Skin of body (tissue), 2 donors: ENCODE measurements around the gene MIEF1. TPM values are rescaled to one million over a fixed set of nuclear protein-coding genes. Genes with fewer than 3 reads are reported as not detected.

Source experiments
- DNase-seq: peaks from one replicate; lab custom pipeline; 2025; lab: John Stamatoyannopoulos, UW
- total RNA-seq: library from RNA; depleted of rRNA; stranded (reverse); fragments of >200 nt; gene quantifications from one replicate; pipeline ENCODE4 v1.2.3, GENCODE V29; 2014

Gene MIEF1
- total RNA-seq, 1 donor from 2014 or later, result 10.7 TPM

DNA sequence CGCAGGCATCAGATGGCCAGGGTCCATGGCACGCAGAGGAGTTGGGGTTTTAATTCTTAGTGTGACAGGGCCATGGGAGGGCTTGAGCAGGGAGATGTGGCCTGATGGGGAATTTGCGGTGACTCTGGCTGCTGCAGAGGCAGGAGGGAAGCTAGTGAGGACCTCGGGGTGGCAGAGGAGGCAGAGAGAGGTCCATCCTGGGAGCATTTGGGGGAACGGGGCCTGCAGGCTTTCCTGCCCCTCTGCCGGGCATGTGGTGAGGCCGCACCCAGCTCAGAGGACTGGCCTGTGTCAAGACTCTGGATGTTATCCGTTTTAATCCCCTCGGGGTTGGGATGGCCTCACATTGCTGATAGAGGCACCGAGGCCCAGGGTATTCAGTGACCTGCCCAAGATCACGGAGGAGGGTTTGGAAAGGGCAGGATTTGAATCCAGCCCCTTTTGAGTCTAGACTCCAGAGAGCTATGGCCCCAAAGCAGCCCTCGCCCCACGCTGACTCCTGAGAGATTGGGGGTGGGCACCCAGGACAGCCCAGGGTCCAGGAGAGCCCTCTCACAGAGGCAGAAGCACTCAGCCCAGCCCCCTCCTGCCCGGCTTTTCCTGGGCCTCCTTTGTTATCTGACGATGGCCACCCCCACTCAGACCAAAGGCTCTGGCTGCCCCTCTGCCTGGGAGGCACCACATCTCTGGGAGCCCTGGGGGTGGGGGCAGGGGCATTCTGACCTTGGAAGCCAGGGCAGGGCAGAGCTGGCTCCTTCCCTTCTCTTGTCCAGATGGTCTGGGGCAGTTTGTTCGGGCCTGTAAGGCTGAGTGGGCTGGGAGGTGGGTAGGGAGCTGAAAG, 31.4 kb upstream of the MIEF1 start:
- DNase-seq, result no peak

DNA sequence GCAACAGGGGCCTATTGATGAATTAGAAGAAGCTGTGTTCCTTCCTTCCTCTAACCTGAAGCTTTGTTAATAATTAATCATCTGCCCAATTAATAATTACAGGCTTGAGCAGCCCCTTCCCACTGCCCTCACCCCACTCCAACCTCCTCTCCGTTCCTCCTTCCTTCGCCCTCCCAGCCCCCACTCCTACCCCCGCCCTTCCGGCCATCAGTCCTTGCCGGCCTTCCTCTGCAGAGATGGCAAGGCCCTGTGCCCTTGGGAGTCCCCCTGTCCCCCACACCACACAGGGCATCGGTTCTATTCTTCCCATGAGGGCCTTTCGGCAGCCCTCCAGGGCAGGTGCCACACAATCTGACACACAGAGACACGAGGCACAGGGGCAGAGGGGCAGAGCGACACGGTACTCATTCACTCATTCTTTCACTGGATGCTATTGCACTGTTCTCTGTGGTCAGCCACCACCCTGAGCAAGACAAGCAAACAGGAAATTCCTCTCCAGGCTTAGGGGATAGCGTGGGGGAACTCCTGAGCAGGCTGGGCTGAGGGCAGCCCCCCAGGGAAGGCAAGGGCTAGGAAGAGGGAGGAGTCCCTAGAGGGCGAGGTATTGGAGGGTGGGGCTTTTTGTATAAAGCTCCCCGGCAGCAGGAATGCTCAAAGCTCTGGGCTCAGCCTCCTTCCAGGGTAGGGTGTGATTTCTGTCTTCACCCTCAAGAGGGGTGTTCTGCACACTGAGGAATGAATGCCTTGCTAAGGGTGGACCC, 30.5 kb upstream of the MIEF1 start:
- no peak for DNase-seq

DNA sequence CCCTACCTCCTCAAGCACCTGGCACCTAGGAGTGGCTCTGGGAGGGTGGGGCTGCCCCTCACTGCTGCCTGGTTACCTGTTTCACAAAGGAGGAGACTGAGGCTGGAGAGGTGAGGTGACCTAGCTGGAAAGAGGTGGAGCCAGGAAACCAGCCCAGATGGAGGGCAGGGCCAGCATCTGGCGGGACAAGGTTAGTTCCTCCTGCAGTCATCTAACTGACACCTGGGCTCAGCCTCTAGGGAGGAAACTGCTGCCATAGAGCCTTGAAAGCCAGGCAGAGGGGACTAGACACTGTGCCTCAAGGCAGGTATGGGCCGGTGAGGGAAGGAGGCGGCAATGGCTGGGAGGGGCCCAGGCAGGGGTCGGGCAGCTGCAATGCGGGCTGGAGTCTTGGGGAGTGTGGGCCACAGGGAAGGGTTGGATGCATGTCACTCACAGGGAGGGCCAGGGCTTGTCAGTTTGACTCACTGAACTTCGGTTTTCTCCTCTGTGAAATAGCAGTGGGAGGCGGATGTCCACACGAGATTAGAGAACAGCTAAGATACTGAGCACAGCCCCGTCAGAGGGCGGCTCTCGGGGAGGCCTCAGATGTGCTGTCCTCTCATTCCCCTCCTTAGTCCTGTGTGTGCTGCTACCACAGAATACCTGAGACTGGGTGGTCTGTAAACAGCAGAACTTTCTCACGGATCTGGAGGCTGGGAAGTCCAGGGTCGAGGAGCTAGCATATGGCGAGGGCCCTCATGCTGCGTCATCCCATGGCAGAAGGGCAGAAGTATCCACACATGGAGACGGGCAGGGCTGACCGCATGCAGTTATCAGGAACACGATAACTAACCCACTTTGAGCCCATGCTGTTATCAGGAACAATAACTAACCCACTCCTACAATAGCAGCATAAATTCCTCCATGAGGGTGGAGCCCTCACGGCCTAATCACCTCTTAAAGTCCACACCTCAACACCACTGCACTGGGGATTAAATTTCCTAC, 29.2 kb upstream of the MIEF1 start:
- no peak for DNase-seq

DNA sequence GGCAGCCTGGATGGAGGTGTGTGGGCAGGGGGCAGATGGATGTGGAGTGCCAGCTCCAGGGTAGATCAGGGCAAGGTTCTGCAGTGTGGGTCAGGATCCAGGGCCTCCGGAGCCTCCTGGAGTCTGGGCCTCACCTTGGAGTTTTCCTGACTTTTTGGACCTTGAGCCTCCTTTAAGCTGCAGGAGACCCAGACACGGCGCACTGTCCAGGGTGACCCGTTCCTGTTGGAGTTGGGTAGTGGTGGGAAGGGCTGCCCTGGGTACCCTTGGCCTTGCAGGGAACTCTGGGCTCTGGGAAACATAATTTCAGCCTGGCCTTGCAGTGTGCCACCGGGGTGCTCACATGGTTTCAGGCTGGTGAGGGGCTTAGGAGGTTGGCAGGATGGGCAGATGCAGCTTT, 28.2 kb upstream of the MIEF1 start:
- DNase-seq, result no peak

DNA sequence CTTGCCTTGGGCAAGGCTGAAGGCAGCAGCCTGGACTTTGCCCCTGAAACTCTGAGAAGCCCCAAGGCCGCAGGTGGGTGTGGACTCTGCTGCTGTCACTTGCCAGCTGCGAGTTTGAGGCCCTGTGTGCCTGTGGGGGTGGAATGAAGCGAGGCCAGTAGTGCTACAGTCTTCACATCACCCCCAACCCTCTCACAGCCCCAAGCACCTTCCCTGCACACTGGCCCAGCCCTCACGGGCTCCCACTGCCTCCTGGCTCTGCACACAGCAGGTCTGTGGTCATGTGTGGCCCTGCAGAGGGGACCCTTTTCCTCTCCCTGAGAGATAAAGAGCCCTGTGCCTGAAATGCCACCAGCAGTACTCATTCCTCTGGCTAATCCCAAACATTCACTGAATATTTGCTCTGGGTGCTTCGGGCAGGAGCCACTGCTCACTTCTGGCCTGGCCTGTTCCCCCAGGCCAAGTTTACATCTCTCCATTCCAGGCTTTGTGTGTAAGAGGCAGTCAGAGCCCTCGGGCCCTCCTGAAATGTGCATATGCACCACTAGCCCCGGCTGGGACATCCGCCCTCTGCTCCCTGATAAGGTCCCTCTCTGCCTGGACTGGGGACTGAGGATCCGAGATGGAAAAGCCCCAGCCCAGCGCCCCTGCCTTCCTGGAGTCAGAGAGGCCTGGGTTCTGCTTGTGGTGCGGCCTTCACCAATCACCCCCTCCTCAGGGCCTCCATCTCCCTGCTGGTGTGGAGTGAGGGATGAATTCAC, 27.6 kb upstream of the MIEF1 start:
- no peak for DNase-seq

DNA sequence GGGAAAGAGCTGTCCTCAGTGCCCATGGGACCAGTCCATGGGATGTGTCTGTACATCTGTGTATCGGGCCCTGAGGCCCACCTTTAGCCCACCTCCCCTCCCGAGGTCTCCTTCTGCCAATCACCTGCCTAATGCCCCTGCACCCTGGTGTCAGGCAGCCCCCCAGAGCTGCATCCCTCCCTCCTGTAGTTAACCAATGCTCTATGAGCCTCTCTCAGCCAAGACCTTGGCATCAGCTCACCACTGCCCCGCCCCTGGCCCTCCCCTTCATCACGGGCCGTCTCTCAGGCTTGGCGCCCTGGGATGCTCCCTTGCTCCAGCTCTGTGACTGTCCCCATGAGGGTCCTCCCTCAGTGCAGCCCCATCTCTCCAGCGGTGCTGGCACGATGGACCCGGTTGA, 26.8 kb upstream of the MIEF1 start:
- DNase-seq, result no peak

DNA sequence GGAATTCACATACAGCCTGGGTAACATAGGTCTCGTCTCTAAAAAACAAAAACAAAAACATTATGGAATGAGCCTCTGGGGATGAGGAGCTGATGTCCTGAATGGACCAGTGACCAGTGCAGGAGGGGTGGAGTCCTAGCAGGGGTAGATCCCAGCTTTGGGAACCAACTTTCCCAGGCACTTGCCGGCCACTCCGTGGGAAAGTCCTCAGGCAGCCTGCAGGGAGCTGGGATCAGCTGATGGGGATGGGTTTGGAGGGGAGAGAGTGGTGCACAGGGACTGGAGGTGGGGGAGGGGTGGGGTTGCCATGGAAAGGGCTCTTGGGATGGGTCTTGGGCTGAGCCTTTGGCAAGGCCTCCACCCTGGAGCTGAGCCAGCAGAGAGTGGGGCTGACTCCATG, 26.2 kb upstream of the MIEF1 start:
- DNase-seq, result no peak

DNA sequence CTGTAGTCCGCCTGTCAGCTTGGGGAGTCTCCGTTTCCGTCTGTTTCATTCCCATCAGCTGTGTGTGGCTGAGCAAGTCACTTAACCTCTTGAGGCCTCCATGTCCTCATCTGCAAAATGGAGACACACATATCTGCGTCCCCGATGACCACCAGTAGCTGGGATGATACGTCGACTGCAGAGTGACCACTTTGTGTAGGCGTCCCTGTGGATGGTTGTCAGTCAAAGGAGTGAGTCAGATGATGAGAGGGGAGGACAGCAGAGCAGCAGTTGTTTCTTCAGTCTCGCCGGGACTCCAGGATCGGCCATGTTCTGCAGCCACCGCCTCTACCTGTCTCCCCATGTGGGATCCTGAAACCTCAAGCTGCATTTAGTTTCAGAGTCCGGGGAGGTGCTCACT, 25.4 kb upstream of the MIEF1 start:
- DNase-seq, result no peak

DNA sequence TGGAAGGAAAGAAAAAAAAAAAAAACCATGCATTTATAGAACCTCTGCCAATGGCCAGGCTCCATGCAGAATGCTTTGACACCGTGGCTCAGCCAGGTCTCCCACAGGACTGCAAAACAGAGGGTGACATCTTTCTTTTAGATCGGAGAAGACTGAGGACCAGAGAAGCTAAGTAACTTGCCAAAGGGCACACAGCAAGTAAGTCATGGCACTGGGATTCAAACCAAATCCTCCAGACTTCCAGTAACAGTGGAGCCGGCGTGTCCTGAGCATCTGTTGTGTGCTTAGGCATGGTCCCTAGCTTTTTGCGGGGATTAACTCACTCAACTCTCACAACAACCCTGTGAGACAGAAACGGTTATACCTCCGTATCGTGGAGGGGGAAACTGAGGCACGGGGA, 24.5 kb upstream of the MIEF1 start:
- DNase-seq, result no peak

DNA sequence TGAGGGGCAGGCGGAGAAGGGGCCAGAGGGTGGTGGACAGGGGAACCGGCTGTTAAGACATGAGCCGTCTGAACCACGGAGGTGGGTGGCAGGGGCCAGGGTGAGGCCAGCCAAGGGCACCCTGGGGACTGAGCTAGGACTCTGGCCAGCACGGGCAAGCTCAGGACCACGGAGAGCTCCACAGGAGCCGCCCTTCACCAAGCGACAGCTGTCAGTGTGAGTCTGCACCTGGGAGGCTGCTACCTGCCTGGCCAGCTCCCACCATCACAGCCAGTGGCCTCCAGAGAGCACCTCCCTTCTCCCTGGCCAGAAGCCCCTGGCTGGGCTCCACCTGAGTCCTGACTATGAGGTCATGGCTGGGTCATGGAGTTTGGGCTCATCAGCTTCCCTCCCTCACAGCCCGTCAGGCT, 23.6 kb upstream of the MIEF1 start:
- no peak for DNase-seq

DNA sequence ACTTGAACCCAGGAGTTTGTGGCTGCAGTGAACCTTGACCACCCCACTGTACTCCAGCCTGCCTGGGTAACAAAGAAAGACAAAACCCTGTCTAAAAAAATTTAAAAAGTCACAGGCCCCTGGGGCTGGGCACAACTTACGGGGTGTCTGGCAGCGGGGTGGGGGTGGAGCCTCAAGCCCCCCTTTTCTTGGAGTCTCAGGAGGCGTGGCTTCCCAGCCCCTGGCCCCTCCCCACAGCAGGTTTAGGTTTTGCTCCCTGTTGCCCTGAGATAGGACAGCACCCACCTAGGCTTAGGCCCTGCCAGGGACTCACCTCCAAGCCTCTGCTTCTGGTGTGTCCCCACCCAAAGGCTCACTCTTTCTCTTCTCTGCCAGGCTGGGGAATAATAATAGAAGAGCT, 22.8 kb upstream of the MIEF1 start:
- no peak for DNase-seq

DNA sequence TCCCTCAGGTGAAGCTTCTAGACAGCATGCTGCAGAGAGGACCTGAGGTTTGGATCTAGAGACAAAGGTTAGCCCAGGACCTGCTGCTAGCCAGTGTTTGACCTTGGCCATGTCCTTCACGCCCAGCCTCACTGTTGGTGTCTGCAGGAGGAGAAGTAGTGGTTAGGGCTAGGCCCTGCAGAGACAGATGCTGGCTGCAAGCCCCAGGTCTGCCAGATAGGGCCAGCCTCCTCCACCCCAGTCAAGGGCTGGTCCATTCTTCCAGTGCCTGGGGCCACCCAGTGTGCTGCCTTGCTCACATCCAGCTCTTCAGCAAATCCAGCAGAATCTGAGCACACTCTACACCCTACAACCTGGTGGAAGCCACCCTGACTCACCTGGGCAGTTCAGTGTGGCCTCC, 21.5 kb upstream of the MIEF1 start:
- DNase-seq, result no peak

DNA sequence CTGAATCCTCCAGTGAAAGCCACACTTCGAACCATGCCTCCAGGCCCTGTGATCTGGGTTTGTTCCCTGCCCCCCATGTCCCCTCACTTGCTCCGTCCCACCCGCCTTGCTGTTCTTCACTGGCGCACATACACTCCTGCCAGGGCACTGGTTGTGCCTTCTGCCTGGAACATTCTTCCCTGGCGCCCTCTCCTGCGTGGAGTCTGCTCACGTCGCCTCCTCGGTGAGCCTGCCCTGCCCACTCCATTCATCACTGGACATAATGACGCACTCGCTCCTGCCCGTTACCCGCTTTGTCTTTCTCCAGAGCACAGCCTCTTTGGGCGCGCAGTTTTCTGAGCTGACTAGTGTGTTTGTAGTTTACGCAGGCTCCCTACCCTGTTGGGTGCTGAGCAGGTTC, 21.0 kb upstream of the MIEF1 start:
- no peak for DNase-seq

DNA sequence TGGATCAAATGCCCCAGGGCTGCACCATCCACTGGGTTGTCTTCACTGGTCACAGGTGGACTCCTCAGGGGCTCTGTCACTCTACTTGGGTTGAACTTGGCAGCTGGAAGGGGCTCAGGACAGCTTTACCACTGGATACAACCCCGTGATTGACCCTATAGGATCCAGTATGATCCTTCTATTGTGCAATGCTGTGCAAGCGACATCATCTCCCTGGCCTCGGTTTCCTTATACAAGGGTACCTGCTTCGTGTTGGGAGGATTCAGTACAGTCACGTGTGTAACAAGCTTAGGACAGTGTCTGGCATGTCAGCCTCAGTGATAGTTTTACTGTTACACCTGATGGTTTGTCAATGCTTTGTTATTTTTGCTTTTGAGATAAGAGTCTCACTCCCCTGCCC, 20.5 kb upstream of the MIEF1 start:
- DNase-seq, result no peak

DNA sequence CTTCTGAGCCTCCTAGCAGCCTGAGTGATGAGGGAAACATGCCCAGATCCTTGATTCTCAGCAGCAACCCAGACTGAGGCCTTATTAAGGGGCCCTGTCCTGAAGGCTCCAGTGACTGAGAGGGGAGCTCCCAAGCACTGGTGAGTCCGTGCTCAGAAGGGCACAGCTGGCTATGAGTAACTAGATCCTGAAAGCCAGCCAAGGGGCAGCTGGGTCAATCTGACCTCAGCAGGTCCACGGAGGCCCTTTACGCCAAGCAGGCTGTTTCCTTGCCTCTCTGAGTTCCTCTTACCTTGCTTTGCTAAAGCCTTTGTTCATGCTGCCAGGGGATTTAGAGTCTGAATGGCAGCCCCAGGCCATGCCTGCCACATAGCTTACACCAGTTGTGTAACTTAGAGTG, 19.3 kb upstream of the MIEF1 start:
- no peak for DNase-seq

DNA sequence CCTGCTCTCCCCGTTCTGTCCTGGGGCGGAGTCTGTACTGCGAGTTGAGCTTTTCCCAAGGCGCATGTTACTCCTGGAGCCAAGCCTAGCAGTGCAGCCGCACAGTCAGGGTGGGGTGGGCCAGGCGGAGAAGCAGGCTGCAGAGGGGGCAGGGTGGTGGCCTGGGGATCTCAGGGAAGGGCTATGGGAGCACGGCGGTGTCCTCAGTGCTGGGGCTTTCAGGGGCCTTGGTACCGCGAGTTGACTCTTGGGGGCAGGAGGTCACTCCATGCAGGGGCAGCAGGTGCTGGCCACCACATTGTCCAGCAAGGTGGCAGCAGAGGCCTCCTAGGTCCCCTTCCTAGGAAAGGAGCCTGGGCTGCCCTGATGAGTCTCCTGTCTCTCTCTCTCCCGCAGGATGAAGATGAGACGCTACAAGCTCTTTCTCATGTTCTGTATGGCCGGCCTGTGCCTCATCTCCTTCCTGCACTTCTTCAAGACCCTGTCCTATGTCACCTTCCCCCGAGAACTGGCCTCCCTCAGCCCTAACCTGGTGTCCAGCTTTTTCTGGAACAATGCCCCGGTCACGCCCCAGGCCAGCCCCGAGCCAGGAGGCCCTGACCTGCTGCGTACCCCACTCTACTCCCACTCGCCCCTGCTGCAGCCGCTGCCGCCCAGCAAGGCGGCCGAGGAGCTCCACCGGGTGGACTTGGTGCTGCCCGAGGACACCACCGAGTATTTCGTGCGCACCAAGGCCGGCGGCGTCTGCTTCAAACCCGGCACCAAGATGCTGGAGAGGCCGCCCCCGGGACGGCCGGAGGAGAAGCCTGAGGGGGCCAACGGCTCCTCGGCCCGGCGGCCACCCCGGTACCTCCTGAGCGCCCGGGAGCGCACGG, 14.9 kb upstream of the MIEF1 start:
- no peak for DNase-seq

DNA sequence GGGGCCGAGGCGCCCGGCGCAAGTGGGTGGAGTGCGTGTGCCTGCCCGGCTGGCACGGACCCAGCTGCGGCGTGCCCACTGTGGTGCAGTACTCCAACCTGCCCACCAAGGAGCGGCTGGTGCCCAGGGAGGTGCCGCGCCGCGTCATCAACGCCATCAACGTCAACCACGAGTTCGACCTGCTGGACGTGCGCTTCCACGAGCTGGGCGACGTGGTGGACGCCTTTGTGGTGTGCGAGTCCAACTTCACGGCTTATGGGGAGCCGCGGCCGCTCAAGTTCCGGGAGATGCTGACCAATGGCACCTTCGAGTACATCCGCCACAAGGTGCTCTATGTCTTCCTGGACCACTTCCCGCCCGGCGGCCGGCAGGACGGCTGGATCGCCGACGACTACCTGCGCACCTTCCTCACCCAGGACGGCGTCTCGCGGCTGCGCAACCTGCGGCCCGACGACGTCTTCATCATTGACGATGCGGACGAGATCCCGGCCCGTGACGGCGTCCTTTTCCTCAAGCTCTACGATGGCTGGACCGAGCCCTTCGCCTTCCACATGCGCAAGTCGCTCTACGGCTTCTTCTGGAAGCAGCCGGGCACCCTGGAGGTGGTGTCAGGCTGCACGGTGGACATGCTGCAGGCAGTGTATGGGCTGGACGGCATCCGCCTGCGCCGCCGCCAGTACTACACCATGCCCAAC, 14.1 kb upstream of the MIEF1 start:
- DNase-seq, result no peak

DNA sequence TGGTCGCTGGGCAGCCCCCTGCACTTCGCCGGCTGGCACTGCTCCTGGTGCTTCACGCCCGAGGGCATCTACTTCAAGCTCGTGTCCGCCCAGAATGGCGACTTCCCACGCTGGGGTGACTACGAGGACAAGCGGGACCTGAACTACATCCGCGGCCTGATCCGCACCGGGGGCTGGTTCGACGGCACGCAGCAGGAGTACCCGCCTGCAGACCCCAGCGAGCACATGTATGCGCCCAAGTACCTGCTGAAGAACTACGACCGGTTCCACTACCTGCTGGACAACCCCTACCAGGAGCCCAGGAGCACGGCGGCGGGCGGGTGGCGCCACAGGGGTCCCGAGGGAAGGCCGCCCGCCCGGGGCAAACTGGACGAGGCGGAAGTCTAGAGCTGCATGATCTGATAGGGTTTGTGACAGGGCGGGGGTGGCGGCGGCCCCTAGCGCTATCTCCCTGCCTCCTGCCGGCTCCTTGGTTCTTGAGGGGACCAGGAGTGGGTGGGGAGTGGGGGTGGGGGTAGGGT, 13.5 kb upstream of the MIEF1 start:
- no peak for DNase-seq
